SK-N-MC (cell line): ENCODE measurements around the gene TACC2.

Source experiments
- DNase-seq: peaks from one replicate; pipeline ENCODE4 v3.0.0-alpha.2; 2011; ENCODE audit warnings: low read depth, low spot score
- H3K27ac ChIP-seq: fragments of 200-600 bp; sonication (generic); 2 replicates; pipeline ENCODE4 v1.5.1; 2016; ENCODE audit warnings: mixed run types
- H3K36me3 ChIP-seq: fragments of 200-600 bp; sonication (generic); 2 replicates; pipeline ENCODE4 v1.6.1; 2017; ENCODE audit warnings: antibody characterized with exemption, low read length, mixed read lengths; ENCODE audit not compliant: insufficient read depth
- H3K4me3 ChIP-seq: fragments of 200-600 bp; sonication (generic); 2 replicates; pipeline ENCODE4 v1.5.1; 2016
- H3K9ac ChIP-seq: fragments of 200-600 bp; sonication (generic); 2 replicates; pipeline ENCODE4 v1.8.0; 2017; ENCODE audit warnings: mixed run types, mixed read lengths; ENCODE audit not compliant: insufficient read length
- H3K9me3 ChIP-seq: fragments of 200-600 bp; sonication (generic); 2 replicates; pipeline ENCODE4 v1.6.1; 2017; ENCODE audit warnings: low read depth, mild to moderate bottlenecking, antibody characterized with exemption, low read length, moderate library complexity, mixed read lengths
- EZH2 ChIP-seq: fragments of 200-600 bp; sonication (generic); IDR thresholded peaks from one replicate; pipeline ENCODE4 v1.6.1; 2017; ENCODE audit warnings: antibody characterized with exemption
- FOXP2 ChIP-seq: optimal IDR thresholded peaks from 2 replicates; pipeline ENCODE3; 2011; ENCODE audit warnings: mild to moderate bottlenecking, moderate library complexity; ENCODE audit not compliant: insufficient read depth; ENCODE audit errors: extremely low read length, control extremely low read depth
- POLR2AphosphoS5 ChIP-seq: IDR thresholded peaks from 2 replicates; pipeline ENCODE4 v1.6.1; 2012; ENCODE audit warnings: mild to moderate bottlenecking, low read depth, low read length, borderline replicate concordance

The TACC2 gene

DNA sequence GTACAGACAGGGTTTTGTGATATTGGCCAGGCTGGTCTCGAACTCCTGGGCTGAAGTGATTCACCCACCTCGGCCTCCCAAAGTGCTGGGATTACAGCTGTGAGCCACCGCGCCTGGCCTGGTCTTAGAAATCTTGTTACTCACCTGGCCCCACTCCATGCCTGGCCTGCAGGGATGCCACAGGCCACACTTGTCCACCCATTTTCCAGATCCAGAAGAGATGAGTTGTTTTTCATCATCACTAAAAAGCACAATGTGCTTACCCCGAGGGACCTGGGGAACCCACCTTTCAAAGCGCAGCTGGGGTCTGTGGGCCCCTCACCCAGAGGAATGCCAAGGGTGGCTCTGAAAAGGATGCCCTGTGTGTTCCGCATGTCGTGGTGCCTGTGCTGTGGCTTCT, 134.2 kb downstream of the TACC2 start:
- TF ChIP-seq EZH2 = no peak
- no peak for TF ChIP-seq FOXP2
- no peak for TF ChIP-seq POLR2AphosphoS5
- Histone ChIP-seq H3K9me3 (no peaks in the 10 kb centered on the region), H3K4me3 (no peak overlapping the region), H3K27ac (no peak overlapping the region), H3K9ac (no peak overlapping the region), H3K36me3 (no peaks in the 10 kb centered on the region)
- no peak for DNase-seq

DNA sequence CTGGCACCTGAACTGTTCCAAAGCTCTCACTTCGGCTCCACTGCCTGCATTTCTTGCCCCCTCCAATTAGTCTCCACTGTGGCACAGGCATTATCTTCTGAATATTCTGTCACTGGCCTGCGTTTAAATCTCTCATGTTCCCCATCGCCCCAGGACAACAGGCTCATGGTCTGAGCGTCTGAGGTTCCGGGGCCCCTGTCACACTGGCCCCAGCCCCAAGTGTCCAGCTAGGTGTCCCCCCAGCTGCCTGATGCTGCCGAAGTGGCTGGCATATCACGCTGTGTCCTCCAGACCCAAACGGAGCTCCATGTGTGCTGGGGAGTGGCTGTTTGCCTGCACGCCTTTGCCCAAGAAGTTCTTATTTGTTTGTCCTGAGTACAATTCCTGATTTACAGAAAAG, 135.4 kb downstream of the TACC2 start:
- TF ChIP-seq POLR2AphosphoS5 = no peak
- no peak for TF ChIP-seq FOXP2
- no peak for TF ChIP-seq EZH2
- no peak for DNase-seq
- Histone ChIP-seq H3K9me3 (no peaks in the 10 kb centered on the region), H3K27ac (no peak overlapping the region), H3K4me3 (no peak overlapping the region), H3K9ac (no peak overlapping the region), H3K36me3 (no peaks in the 10 kb centered on the region)

DNA sequence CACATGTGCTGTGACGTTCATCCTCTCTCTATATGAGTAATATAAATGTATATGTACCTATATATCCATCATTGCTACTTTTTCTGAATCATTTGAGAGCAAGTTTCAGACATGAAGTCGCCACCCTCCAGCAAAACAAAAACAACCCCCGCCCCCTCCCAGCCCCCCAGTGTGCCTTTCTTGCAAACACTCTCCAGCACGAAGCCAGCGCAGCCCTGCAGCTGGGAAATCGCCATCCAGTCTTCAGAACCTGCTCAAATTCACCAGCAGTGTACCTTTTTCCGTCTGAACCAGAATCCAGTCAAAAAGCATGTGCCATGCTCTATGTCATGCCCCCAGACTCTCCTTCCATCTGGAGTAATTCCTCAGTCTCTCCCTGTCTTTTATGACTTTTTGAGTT, 135.8 kb downstream of the TACC2 start:
- Histone ChIP-seq H3K9ac (no peak overlapping the region), H3K4me3 (no peak overlapping the region), H3K27ac (no peak overlapping the region), H3K36me3 (no peaks in the 10 kb centered on the region), H3K9me3 (no peaks in the 10 kb centered on the region)
- TF ChIP-seq EZH2 (no peak), FOXP2 (no peak), POLR2AphosphoS5 (no peak)
- DNase-seq = no peak

DNA sequence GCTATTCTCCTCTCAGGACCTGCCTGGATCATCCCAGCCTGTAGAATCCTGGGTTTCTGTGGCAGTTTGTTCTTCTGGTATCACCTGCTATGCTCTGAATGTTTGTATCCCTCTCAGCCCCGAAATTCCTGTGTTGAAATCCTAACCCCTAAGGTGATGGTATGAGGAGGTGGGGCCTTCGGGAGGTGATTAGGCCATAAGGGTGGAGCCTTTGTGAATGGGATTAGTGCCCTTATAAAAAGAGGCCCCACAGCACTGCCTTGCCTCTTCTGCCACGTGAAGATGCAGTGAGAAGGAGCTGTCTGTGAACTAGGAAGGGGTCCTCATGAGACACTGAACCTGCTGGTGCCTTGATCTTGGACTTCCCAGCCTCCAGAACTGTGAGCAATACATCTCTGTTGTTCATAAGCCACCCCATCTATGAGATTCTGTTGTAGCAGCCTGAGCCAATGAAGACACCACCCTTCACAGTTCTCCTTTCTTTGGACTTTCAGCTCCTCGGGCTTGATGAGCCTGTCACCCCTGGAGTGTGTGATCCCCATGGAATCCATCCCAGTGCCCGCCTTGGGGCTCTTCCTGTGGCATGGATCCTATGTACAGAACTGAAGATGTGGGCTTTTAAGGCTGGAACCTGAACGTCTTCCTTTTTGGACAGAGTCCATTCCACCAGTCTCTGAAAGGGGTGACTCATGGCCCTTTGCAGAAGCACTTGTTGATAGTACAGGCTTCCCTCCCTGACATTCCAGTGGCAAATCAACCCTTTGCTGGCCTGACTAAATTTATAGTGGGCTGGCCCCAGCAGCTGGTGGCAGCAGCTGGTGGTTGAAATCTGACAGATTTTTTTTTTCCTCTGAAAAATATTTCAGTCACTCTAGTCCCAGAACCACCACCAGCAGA, 138.0 kb downstream of the TACC2 start:
- Histone ChIP-seq H3K9ac (no peak overlapping the region), H3K36me3 (no peaks in the 10 kb centered on the region), H3K27ac (no peak overlapping the region), H3K9me3 (no peaks in the 10 kb centered on the region), H3K4me3 (no peak overlapping the region)
- TF ChIP-seq FOXP2 (no peak), POLR2AphosphoS5 (no peak), EZH2 (no peak)
- no peak for DNase-seq

DNA sequence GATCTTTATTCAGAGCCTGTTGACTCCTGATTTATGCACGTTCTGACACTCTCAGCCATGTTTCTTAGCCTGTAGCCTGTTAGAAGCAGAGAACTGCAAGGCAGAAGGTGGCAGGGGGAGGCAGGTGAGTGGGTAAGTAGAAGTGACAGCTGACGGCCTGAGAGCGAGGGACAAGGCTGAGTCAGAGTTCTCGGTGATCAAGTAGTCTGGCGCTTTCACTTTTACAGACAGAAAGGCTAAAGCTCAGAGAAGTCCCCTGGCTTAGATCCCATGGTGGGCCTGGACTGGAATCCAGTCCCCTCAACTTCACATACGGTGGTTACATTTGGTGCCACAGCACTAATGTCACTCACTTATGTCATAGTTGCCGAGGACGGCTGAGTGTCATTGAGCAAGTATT, 139.0 kb downstream of the TACC2 start:
- H3K36me3 ChIP-seq = no peaks in the 10 kb centered on the region
- DNase-seq = no peak
- H3K9me3 ChIP-seq = no peaks in the 10 kb centered on the region
- no peak overlapping the region for H3K27ac ChIP-seq
- no peak overlapping the region for H3K4me3 ChIP-seq
- H3K9ac ChIP-seq = no peak overlapping the region
- no peak for TF ChIP-seq POLR2AphosphoS5
- TF ChIP-seq FOXP2 = no peak
- TF ChIP-seq EZH2 = no peak

DNA sequence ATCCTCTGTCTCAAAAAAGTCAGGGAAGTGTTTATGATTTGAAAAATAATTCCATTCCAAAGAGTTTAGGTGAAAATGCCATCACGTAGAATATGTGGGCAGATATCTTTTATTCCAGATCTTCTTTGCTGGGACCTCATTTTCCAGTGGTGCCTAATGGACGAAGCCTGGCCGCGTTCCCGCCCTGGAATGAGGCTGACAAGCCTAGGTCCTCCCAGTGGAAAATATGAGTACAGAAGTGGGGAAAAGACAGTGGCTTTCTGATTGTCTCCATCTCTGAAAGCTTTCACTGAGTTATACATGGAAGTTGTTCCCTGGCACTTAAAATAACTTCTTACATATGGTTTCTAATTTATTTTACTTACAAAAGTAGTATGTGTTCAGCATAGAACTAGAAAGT, 139.4 kb downstream of the TACC2 start:
- no peak for DNase-seq
- H3K4me3 ChIP-seq = no peak overlapping the region
- H3K9ac ChIP-seq = no peak overlapping the region
- H3K36me3 ChIP-seq = no peaks in the 10 kb centered on the region
- no peak overlapping the region for H3K27ac ChIP-seq
- no peaks in the 10 kb centered on the region for H3K9me3 ChIP-seq
- no peak for TF ChIP-seq FOXP2

DNA sequence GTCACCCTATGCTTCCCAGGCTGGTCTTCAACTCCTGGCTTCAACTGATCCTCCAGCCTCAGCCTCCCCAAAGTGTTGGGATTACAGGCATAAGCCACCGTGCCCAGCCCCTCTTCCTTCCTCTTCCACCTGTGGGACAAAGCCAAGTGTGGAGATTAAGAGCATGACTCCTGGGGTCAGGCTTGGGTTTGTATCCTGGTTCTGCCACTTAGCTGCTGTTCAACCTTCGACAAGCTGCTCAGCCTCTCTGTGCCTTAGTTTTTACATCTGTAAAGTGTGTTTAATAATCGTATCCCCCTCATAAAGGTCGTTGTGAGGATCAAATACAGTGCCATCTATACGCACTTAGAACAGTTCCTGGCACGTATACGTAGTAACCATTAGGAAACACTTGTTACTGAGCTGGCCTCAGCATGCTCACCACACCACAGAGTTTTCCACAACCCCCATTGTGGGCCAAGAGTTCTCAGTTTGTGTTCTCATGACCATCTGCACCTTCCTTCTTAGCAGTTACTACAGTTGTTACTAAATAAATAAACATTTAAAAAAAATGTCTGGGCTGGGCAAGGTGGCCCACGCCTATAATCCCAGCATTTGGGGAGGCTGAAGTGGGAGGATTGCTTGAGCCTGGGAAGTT, 141.6 kb downstream of the TACC2 start:
- TF ChIP-seq FOXP2 (no peak), EZH2 (no peak), POLR2AphosphoS5 (no peak)
- Histone ChIP-seq H3K9me3 (no peaks in the 10 kb centered on the region), H3K36me3 (no peaks in the 10 kb centered on the region), H3K27ac (no peak overlapping the region), H3K9ac (no peak overlapping the region), H3K4me3 (no peak overlapping the region)
- DNase-seq = no peak

DNA sequence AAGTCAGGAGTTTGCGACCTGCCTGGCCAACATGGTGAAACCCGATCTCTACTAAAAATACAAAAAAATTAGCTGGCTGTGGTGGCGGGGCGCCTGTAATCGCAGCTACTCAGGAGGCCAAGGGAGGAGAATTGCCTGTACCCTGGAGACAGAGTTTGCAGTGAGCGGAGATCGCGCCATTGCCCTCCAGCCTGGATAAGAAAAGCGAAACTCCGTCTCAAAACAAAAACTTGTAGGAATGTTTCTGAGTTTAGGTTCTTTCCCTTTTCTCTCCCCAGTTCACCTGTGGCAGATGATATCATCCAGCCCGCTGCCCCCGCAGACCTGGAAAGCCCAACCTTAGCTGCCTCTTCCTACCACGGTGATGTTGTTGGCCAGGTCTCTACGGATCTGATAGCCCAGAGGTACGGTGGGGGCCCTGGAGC, 143.4 kb downstream of the TACC2 start:
- no peak overlapping the region for H3K9ac ChIP-seq
- H3K27ac ChIP-seq = no peak overlapping the region
- no peak for TF ChIP-seq FOXP2
- no peak for TF ChIP-seq EZH2
- TF ChIP-seq POLR2AphosphoS5 = no peak
- no peaks in the 10 kb centered on the region for H3K36me3 ChIP-seq
- H3K4me3 ChIP-seq = no peak overlapping the region
- H3K9me3 ChIP-seq = no peaks in the 10 kb centered on the region
- DNase-seq = no peak
